Measurements from ENCODE around the gene CADM1. TPM values are rescaled to one million over a fixed set of nuclear protein-coding genes. Genes with fewer than 3 reads are reported as not detected.

The CADM1 gene
- polyA plus RNA-seq, 1 experiment = 31.8 TPM

DNA sequence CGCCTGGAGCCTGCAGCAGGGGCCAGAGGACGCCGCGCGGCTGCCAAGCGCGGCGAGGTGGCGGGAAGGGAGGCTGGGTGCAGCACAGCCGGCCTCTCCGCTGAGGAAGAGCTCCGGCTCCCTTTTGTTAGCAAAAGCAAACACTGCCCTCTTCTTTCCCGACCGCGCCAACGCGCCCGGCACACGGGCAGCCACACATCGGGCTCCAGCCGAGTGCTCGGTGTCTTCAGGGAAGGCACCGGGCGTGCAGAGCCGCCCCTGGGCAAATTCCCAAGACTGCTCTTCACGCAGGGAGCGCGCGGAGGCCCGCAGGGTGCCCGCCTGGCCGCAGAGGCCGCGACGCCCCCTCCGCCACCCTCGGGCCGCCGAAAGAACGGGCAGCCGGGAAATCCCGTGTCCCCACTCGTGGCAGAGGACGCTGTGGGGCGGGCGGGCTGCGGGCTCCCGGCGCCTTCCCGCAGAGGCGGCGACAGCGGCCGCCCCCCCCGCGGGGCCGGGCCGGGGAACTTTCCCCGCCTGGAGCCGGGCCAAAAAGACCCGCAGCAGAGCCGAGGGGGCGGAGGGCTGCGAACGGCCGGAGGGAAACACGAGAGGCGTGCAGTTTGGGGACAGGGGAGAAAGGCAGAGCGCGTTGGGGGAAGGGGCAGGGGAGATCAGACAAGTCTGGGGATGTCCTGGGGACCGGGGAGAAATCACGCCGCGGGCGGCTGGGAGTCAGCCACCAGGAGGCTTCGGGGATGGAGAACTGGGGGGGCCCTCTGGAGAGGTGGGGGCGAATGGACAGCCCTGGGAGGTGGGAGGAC lies 931 bp downstream of the CADM1 start:
- CTCF ChIA-PET = interaction anchor here (0.6 to 1.2 kb wide), 6 partner anchors 170 to 938 kb away, joined by 3 to 5 read pairs (median 3); no protein-coding TSS in a partner anchor
- TF ChIP-seq, protein P1, sequence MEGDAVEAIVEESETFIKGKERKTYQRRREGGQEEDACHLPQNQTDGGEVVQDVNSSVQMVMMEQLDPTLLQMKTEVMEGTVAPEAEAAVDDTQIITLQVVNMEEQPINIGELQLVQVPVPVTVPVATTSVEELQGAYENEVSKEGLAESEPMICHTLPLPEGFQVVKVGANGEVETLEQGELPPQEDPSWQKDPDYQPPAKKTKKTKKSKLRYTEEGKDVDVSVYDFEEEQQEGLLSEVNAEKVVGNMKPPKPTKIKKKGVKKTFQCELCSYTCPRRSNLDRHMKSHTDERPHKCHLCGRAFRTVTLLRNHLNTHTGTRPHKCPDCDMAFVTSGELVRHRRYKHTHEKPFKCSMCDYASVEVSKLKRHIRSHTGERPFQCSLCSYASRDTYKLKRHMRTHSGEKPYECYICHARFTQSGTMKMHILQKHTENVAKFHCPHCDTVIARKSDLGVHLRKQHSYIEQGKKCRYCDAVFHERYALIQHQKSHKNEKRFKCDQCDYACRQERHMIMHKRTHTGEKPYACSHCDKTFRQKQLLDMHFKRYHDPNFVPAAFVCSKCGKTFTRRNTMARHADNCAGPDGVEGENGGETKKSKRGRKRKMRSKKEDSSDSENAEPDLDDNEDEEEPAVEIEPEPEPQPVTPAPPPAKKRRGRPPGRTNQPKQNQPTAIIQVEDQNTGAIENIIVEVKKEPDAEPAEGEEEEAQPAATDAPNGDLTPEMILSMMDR (IDR thresholded peaks at IDR 0.05; ENCODE audit: insufficient read depth, low read depth, low read length) = peak; percentile 55
- Histone ChIP-seq H3K36me3 (ENCODE audit: control insufficient read depth, insufficient read depth, low read length) (no peaks in the 10 kb centered on the region), H3K4me3 (ENCODE audit: low read depth, low read length) (peak overlapping the region; percentile 49), H3K27me3 (ENCODE audit: control insufficient read depth, insufficient read depth, low read length) (peaks cover 22% of the 10 kb centered on the region)
- peak; percentile 14 for DNase-seq (ENCODE audit: low read depth)
- POLR2A ChIA-PET = no interaction called here

DNA sequence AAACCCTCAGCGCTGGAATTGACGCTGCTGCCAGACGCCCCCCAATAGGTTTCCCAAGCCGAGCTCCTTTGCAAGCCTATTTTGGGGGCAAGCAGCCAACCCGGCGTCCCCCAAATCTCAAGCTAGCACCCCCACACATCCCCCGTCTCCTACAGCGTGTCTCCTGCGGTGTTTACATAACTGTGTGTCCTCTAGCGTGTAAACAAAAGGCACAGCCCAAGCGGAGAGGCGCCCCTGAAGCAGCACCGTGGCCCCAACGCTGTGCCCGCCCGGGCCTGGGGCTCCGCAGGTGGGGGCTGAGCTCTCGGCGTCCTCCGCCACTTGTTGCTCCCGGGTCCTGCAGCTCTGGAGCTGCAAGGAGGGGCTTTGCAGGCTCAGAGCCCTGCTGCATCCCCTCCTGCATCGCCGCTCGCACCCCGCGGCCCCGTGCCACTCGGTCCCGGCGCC lies 1.6 kb downstream of the CADM1 start:
- H3K4me3 ChIP-seq (ENCODE audit: low read depth, low read length) = peak overlapping the region; percentile 49
- DNase-seq (ENCODE audit: low read depth) = no peak
- TF ChIP-seq, protein P1 (IDR thresholded peaks at IDR 0.05; ENCODE audit: insufficient read depth, low read depth, low read length) = no peak
- H3K36me3 ChIP-seq (ENCODE audit: control insufficient read depth, insufficient read depth, low read length) = no peaks in the 10 kb centered on the region
- ChIA-PET POLR2A (no interaction called here), CTCF (interaction anchor here (0.6 to 1.2 kb wide), 6 partner anchors 169 to 938 kb away, joined by 3 to 5 read pairs (median 3); no protein-coding TSS in a partner anchor)
- peaks cover 22% of the 10 kb centered on the region for H3K27me3 ChIP-seq (ENCODE audit: control insufficient read depth, insufficient read depth, low read length)

GRCh38 chr11:115501893-115502589 lies 2.2 kb downstream of the CADM1 start:
- Histone ChIP-seq H3K4me3 (ENCODE audit: low read depth, low read length) (peak overlapping the region; percentile 49), H3K36me3 (ENCODE audit: control insufficient read depth, insufficient read depth, low read length) (no peaks in the 10 kb centered on the region), H3K27me3 (ENCODE audit: control insufficient read depth, insufficient read depth, low read length) (peaks cover 19% of the 10 kb centered on the region)
- ChIA-PET CTCF (interaction anchor here (0.7 to 1.7 kb wide), 8 partner anchors 9 to 720 kb away, joined by 3 to 5 read pairs (median 3); no protein-coding TSS in a partner anchor), POLR2A (no interaction called here)
- TF ChIP-seq, protein P1 (IDR thresholded peaks at IDR 0.05; ENCODE audit: insufficient read depth, low read depth, low read length) = no peak
- no peak for DNase-seq (ENCODE audit: low read depth)

DNA sequence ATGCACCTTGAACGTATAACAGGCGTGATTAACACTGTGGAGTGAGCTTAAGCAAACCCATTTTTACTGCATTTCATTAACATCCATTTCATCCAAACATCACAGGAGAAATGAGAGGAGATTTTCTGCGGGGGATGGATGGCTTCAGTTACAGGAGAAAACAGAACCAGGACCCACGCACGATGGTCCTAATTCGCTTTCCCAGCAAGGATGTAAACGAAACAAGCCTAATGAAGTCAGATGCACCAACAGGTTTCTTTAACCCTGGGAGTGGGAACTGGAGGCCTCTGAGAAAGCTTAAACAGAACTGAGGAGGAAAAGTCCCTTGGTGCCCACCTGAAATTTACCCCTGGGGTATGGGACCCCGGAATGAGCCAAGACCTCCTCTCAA lies 2.7 kb downstream of the CADM1 start:
- ChIA-PET POLR2A (no interaction called here), CTCF (interaction anchor here (0.7 to 1.7 kb wide), 5 partner anchors 9 to 716 kb away, joined by 3 to 5 read pairs (median 3); no protein-coding TSS in a partner anchor)
- Histone ChIP-seq H3K36me3 (ENCODE audit: control insufficient read depth, insufficient read depth, low read length) (no peaks in the 10 kb centered on the region), H3K4me3 (ENCODE audit: low read depth, low read length) (no peak overlapping the region), H3K27me3 (ENCODE audit: control insufficient read depth, insufficient read depth, low read length) (peaks cover 17% of the 10 kb centered on the region; the same call in 1 of the 2 replicates)
- DNase-seq (ENCODE audit: low read depth) = no peak
- TF ChIP-seq, protein P1 (IDR thresholded peaks at IDR 0.05; ENCODE audit: insufficient read depth, low read depth, low read length) = no peak

Measured in BJ (cell line).